GM12801 (cell line): ENCODE results near the gene CCDC146.

Experiments
- TF ChIP-seq, protein P1 (sequence below): IDR thresholded peaks from one replicate; pipeline ENCODE4 v1.5.1; 2011; ENCODE audit warnings: control low read depth; ENCODE audit not compliant: insufficient read length; ENCODE audit errors: extremely low read depth

The CCDC146 gene

DNA sequence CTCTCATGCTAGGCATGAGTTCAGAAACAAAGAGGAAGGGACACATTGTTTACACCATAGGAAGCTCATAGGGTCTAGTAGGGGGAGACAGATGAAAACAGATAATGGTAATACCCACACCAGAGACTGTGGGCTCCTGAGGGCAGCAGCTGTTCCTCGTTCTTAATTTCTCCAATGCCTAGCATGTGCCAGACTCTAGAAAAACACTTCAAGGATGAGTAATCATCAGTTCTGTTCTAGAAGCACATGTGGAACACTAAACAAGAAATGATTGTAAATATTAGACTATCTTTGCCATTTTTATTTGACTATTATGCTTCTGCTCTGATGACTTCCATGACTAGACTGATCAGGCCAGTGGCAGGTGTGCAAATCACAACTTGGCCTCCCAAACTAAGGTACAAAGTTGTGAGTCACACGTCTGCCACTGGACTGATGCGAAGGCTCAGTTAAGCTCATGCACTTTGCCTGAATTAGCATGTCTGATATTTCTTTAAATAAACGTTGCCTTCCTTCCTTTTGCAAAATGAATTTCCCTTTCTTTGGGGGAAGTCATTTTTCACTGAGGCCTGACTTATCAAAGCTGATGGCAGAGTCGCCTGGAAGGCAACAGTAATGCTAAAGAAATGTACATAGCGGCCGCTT, 166.4 kb downstream of the CCDC146 start:
- TF ChIP-seq, protein P1, sequence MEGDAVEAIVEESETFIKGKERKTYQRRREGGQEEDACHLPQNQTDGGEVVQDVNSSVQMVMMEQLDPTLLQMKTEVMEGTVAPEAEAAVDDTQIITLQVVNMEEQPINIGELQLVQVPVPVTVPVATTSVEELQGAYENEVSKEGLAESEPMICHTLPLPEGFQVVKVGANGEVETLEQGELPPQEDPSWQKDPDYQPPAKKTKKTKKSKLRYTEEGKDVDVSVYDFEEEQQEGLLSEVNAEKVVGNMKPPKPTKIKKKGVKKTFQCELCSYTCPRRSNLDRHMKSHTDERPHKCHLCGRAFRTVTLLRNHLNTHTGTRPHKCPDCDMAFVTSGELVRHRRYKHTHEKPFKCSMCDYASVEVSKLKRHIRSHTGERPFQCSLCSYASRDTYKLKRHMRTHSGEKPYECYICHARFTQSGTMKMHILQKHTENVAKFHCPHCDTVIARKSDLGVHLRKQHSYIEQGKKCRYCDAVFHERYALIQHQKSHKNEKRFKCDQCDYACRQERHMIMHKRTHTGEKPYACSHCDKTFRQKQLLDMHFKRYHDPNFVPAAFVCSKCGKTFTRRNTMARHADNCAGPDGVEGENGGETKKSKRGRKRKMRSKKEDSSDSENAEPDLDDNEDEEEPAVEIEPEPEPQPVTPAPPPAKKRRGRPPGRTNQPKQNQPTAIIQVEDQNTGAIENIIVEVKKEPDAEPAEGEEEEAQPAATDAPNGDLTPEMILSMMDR, result no peak

DNA sequence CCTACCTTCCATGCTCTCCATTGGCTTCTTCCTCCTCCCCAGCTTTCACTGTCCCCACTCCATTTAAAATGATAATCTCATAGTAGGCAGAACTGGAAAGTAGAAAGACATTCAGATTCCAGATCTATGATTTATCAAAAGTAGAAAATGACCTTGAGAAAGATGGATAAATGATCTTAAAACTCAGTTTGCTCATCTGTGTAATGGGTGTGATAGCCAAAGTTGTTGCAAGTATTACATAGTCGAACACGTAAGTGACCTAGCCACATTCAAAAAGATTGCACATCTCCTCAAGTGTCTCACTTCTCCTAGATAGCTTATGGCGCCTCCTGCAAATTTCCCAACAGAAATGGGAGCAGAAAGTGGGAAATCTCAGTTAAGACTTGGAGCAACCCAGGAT, 167.0 kb downstream of the CCDC146 start:
- TF ChIP-seq, protein P1, result no peak

DNA sequence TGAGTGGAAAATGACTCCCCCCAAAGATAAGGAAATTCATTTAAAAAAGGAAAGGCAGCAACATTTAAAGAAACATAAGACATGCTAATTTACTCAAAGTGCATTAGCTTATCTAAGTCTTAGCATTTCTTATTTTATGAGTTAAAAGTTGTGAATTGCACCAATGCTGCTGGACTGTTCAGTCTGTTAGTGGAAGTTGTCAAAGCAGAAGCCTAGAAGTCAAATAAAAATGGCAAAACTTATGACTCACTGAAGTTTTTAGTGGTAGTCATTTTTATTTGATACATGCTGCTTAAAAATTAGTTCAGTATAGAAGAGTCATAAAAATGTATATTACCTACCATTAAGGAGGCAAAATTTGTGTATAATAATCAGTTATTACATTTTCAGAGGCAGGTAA, 168.0 kb downstream of the CCDC146 start:
- TF ChIP-seq, protein P1, result no peak

DNA sequence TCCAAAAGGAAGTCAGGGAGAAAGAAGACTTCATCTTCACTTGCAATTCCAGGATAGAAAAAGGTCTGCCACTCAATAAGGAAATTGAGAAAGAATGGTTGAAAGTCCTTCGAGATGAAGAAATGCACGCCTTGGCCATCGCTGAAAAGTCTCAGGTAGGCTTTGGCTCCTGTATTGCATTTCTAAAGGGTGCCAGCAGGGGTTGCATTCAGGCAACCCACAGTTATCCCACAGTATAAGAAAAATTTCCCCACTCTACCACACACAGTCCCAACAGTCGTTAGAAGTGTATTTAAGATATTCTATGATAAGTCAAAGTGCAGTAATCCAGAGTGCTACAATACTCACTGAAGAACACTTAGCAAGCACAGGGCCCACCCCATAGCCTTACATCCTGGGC, 170.6 kb downstream of the CCDC146 start:
- TF ChIP-seq, protein P1, result no peak

DNA sequence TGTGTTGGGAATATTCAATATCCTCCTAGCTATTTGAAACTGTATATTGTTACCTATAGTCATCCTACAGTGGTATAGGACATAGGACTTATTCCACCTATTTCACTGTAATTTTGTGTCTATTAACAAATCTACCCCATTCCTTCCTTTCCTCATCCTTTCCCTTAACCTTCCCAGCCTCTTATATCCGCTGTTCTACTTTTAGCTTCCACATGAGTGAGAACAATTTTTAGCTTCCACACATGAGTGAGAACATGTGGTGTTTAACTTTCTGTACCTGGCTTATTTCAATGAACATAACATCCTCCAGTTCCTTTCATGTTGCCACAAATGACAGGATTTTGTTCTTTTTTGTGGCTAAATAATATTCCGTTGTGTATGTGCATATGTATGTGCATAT, 173.1 kb downstream of the CCDC146 start:
- TF ChIP-seq, protein P1, result no peak

DNA sequence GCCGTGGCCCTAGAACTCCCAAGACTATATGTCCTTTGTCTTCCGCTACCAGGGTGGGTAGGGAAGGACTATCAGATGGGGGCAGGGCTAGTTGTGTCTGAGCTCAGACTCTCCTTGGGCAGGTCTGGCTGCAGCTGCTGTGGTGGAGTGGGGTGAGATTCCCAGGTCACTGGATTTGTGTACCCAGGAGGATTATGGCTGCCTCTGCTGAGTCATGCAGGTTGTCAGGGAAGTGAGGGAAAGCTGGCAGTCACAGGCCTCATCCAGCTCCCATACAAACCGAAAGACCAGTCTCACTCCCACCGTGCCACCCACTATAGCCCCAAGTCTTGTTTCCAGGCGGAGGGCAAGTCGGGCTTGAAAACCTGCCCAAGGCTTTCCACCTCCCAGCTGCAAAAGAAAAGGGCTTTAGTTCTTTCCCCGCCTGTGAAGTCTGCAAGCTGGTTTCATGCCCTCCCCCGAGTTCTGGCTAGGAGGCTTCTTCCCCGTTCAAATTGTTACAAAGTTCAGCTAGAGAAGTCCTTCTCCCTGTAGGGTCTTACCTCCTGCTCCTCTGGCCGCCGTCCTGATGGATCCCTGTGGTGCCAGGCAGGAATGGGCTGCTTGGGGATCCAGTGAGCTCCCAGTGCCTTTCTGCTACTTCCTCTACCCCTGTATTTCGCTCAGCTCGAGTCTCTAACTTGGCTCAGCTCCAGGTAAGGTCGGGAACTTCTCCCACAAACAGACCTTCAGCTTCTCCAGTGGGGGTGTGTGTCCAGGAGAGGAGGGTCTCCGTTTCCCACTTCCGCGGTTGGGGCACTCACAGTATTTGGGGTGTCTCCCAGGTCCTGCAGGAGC, 184.0 kb downstream of the CCDC146 start:
- TF ChIP-seq, protein P1, result no peak

DNA sequence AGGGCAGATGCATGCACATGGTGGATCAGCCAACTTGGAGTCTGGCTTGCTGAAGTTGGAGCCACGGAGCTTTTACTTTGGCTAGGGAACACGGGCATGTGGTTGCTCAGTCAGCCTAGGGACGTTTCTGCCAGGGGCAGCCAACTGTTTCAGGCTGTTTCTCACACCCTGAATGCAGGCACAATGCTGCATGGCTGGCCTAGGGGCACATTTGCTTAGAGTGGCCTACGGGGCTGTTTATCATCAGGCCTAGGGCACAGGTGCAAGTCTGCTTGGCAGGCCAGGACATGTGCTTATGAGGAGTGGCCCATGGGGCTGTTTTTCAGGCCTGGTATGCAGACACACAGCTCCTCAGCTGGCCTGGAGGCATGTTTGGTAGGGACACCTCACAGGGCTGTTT, 186.4 kb downstream of the CCDC146 start:
- TF ChIP-seq, protein P1, result no peak
